ENCODE measurements around the gene DTWD2.

GRCh38 chr5:118999696-119000095 lies 11.3 kb upstream of the DTWD2 start:
- TF ChIP-seq, protein P1, sequence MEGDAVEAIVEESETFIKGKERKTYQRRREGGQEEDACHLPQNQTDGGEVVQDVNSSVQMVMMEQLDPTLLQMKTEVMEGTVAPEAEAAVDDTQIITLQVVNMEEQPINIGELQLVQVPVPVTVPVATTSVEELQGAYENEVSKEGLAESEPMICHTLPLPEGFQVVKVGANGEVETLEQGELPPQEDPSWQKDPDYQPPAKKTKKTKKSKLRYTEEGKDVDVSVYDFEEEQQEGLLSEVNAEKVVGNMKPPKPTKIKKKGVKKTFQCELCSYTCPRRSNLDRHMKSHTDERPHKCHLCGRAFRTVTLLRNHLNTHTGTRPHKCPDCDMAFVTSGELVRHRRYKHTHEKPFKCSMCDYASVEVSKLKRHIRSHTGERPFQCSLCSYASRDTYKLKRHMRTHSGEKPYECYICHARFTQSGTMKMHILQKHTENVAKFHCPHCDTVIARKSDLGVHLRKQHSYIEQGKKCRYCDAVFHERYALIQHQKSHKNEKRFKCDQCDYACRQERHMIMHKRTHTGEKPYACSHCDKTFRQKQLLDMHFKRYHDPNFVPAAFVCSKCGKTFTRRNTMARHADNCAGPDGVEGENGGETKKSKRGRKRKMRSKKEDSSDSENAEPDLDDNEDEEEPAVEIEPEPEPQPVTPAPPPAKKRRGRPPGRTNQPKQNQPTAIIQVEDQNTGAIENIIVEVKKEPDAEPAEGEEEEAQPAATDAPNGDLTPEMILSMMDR (conservative IDR thresholded peaks at IDR 0.05; ENCODE audit: low read depth in 2 of 2): no peak
- TF ChIP-seq POLR2AphosphoS5 (IDR thresholded peaks at IDR 0.05; ENCODE audit: low read depth) (no peak), NANOG (IDR thresholded peaks at IDR 0.05; ENCODE audit: borderline replicate concordance) (no peak), EZH2phosphoT487 (IDR thresholded peaks at IDR 0.05; ENCODE audit: unreplicated experiment) (no peak), CREB1 (CRISPR knock-in tag; IDR thresholded peaks at IDR 0.05; ENCODE audit: low read depth) (no peak), EZH2 (IDR thresholded peaks at IDR 0.05; ENCODE audit: low read depth, unreplicated experiment) (no peak), ETS1 (IDR thresholded peaks at IDR 0.05) (no peak), JUNB (IDR thresholded peaks at IDR 0.05; ENCODE audit: unreplicated experiment) (no peak), ZNF114 (CRISPR knock-in tag; IDR thresholded peaks at IDR 0.05) (no peak), STAT1 (IDR thresholded peaks at IDR 0.05; ENCODE audit: unreplicated experiment) (no peak), ZNF331 (CRISPR knock-in tag; IDR thresholded peaks at IDR 0.05; ENCODE audit: low read depth) (no peak)
- TF ChIP-seq, protein P2, sequence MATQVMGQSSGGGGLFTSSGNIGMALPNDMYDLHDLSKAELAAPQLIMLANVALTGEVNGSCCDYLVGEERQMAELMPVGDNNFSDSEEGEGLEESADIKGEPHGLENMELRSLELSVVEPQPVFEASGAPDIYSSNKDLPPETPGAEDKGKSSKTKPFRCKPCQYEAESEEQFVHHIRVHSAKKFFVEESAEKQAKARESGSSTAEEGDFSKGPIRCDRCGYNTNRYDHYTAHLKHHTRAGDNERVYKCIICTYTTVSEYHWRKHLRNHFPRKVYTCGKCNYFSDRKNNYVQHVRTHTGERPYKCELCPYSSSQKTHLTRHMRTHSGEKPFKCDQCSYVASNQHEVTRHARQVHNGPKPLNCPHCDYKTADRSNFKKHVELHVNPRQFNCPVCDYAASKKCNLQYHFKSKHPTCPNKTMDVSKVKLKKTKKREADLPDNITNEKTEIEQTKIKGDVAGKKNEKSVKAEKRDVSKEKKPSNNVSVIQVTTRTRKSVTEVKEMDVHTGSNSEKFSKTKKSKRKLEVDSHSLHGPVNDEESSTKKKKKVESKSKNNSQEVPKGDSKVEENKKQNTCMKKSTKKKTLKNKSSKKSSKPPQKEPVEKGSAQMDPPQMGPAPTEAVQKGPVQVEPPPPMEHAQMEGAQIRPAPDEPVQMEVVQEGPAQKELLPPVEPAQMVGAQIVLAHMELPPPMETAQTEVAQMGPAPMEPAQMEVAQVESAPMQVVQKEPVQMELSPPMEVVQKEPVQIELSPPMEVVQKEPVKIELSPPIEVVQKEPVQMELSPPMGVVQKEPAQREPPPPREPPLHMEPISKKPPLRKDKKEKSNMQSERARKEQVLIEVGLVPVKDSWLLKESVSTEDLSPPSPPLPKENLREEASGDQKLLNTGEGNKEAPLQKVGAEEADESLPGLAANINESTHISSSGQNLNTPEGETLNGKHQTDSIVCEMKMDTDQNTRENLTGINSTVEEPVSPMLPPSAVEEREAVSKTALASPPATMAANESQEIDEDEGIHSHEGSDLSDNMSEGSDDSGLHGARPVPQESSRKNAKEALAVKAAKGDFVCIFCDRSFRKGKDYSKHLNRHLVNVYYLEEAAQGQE (IDR thresholded peaks at IDR 0.05; ENCODE audit: unreplicated experiment): no peak
- TF ChIP-seq, protein P3, sequence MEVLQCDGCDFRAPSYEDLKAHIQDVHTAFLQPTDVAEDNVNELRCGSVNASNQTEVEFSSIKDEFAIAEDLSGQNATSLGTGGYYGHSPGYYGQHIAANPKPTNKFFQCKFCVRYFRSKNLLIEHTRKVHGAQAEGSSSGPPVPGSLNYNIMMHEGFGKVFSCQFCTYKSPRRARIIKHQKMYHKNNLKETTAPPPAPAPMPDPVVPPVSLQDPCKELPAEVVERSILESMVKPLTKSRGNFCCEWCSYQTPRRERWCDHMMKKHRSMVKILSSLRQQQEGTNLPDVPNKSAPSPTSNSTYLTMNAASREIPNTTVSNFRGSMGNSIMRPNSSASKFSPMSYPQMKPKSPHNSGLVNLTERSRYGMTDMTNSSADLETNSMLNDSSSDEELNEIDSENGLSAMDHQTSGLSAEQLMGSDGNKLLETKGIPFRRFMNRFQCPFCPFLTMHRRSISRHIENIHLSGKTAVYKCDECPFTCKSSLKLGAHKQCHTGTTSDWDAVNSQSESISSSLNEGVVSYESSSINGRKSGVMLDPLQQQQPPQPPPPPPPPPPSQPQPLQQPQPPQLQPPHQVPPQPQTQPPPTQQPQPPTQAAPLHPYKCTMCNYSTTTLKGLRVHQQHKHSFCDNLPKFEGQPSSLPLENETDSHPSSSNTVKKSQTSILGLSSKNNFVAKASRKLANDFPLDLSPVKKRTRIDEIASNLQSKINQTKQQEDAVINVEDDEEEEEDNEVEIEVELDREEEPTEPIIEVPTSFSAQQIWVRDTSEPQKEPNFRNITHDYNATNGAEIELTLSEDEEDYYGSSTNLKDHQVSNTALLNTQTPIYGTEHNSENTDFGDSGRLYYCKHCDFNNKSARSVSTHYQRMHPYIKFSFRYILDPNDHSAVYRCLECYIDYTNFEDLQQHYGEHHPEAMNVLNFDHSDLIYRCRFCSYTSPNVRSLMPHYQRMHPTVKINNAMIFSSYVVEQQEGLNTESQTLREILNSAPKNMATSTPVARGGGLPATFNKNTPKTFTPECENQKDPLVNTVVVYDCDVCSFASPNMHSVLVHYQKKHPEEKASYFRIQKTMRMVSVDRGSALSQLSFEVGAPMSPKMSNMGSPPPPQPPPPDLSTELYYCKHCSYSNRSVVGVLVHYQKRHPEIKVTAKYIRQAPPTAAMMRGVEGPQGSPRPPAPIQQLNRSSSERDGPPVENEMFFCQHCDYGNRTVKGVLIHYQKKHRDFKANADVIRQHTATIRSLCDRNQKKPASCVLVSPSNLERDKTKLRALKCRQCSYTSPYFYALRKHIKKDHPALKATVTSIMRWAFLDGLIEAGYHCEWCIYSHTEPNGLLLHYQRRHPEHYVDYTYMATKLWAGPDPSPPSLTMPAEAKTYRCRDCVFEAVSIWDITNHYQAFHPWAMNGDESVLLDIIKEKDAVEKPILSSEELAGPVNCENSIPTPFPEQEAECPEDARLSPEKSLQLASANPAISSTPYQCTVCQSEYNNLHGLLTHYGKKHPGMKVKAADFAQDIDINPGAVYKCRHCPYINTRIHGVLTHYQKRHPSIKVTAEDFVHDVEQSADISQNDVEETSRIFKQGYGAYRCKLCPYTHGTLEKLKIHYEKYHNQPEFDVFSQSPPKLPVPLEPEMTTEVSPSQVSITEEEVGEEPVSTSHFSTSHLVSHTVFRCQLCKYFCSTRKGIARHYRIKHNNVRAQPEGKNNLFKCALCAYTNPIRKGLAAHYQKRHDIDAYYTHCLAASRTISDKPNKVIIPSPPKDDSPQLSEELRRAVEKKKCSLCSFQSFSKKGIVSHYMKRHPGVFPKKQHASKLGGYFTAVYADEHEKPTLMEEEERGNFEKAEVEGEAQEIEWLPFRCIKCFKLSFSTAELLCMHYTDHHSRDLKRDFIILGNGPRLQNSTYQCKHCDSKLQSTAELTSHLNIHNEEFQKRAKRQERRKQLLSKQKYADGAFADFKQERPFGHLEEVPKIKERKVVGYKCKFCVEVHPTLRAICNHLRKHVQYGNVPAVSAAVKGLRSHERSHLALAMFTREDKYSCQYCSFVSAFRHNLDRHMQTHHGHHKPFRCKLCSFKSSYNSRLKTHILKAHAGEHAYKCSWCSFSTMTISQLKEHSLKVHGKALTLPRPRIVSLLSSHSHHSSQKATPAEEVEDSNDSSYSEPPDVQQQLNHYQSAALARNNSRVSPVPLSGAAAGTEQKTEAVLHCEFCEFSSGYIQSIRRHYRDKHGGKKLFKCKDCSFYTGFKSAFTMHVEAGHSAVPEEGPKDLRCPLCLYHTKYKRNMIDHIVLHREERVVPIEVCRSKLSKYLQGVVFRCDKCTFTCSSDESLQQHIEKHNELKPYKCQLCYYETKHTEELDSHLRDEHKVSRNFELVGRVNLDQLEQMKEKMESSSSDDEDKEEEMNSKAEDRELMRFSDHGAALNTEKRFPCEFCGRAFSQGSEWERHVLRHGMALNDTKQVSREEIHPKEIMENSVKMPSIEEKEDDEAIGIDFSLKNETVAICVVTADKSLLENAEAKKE (CRISPR knock-in tag; IDR thresholded peaks at IDR 0.05): no peak
